KMS-11 (cell line): ENCODE measurements around the gene GIPC2.

Experiments
- H2AFZ ChIP-seq: fragments of 200-600 bp; sonication (generic); 2 replicates; pipeline ENCODE4 v1.6.1; 2016; ENCODE audit warnings: antibody characterized with exemption, mixed run types, low read depth
- H3K27ac ChIP-seq: fragments of 200-600 bp; sonication (generic); 2 replicates; pipeline ENCODE4 v1.6.1; 2016; ENCODE audit warnings: mild to moderate bottlenecking, mixed run types
- H3K27me3 ChIP-seq: fragments of 200-600 bp; sonication (generic); 2 replicates; pipeline ENCODE4 v1.6.1; 2017; ENCODE audit warnings: mild to moderate bottlenecking, low read depth, mixed run types, moderate library complexity; ENCODE audit not compliant: insufficient read depth
- H3K36me3 ChIP-seq: fragments of 200-600 bp; sonication (generic); 2 replicates; pipeline ENCODE4 v1.6.1; 2017; ENCODE audit warnings: mild to moderate bottlenecking, mixed run types; ENCODE audit not compliant: insufficient read depth
- H3K4me1 ChIP-seq: fragments of 200-600 bp; sonication (generic); 2 replicates; pipeline ENCODE4 v1.6.1; 2016; ENCODE audit warnings: mild to moderate bottlenecking, low read depth, mixed run types; ENCODE audit not compliant: poor library complexity, severe bottlenecking
- H3K4me2 ChIP-seq: fragments of 200-600 bp; sonication (generic); 2 replicates; pipeline ENCODE4 v1.7.0; 2016; ENCODE audit warnings: mild to moderate bottlenecking, mixed run types
- H3K4me3 ChIP-seq: fragments of 200-600 bp; sonication (generic); IDR thresholded peaks from 2 replicates; pipeline ENCODE4 v1.6.1; 2017; ENCODE audit warnings: low read depth, low read length, mixed read lengths; ENCODE audit not compliant: insufficient read depth
- H3K79me2 ChIP-seq: fragments of 200-600 bp; sonication (generic); 2 replicates; pipeline ENCODE4 v1.6.1; 2016; ENCODE audit warnings: low read depth, mixed run types; ENCODE audit not compliant: insufficient read depth
- H3K9ac ChIP-seq: fragments of 200-600 bp; sonication (generic); 2 replicates; pipeline ENCODE4 v1.6.1; 2016; ENCODE audit warnings: mild to moderate bottlenecking, mixed run types
- H4K20me1 ChIP-seq: fragments of 200-600 bp; sonication (generic); 2 replicates; pipeline ENCODE4 v1.6.1; 2016; ENCODE audit warnings: mild to moderate bottlenecking, mixed run types; ENCODE audit not compliant: insufficient read depth
- TF ChIP-seq, protein P1 (sequence below): fragments of 200-600 bp; sonication (generic); conservative IDR thresholded peaks from 2 replicates; pipeline ENCODE4 v1.6.1; 2017; ENCODE audit warnings: low read depth, mild to moderate bottlenecking, antibody characterized with exemption, low read length, moderate library complexity, mixed read lengths

GIPC2 gene

GRCh38 chr1:78053498-78053897 is 7.7 kb downstream of the GIPC2 start:
- Histone ChIP-seq H3K79me2 (no peaks in the 10 kb centered on the region), H3K27ac (no peak overlapping the region), H3K27me3 (no peaks in the 10 kb centered on the region), H3K4me2 (no peak overlapping the region), H3K4me1 (no peaks in the 10 kb centered on the region), H3K4me3 (no peak overlapping the region), H2AFZ (no peak overlapping the region), H4K20me1 (no peaks in the 10 kb centered on the region), H3K9ac (no peak overlapping the region), H3K36me3 (no peaks in the 10 kb centered on the region)
- TF ChIP-seq, protein P1, sequence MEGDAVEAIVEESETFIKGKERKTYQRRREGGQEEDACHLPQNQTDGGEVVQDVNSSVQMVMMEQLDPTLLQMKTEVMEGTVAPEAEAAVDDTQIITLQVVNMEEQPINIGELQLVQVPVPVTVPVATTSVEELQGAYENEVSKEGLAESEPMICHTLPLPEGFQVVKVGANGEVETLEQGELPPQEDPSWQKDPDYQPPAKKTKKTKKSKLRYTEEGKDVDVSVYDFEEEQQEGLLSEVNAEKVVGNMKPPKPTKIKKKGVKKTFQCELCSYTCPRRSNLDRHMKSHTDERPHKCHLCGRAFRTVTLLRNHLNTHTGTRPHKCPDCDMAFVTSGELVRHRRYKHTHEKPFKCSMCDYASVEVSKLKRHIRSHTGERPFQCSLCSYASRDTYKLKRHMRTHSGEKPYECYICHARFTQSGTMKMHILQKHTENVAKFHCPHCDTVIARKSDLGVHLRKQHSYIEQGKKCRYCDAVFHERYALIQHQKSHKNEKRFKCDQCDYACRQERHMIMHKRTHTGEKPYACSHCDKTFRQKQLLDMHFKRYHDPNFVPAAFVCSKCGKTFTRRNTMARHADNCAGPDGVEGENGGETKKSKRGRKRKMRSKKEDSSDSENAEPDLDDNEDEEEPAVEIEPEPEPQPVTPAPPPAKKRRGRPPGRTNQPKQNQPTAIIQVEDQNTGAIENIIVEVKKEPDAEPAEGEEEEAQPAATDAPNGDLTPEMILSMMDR, result no peak

DNA sequence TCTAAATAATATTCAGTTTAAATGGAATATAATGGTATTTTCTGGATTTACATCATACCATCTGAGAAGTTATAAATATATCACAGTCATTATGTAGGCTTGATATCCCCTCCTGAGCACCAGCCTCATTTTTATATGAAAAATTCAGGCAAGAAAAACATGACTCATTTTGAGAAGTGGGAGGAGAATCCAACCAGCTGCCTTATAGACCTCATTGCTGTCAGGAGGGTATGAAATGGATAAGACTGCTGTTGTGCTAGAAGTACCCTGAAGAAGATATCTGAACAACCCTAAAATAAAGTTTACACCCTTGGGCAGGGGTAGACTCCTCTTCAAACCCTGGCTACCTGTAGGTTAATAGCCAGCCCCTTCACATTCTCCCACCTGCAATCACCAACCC is 8.8 kb downstream of the GIPC2 start:
- Histone ChIP-seq H4K20me1 (no peaks in the 10 kb centered on the region), H3K4me1 (no peaks in the 10 kb centered on the region), H3K36me3 (no peaks in the 10 kb centered on the region), H2AFZ (no peak overlapping the region; the same call in 1 of the 2 replicates), H3K4me3 (no peak overlapping the region), H3K27ac (no peak overlapping the region), H3K79me2 (no peaks in the 10 kb centered on the region), H3K9ac (no peak overlapping the region), H3K4me2 (no peak overlapping the region), H3K27me3 (no peaks in the 10 kb centered on the region)
- TF ChIP-seq, protein P1, result no peak

DNA sequence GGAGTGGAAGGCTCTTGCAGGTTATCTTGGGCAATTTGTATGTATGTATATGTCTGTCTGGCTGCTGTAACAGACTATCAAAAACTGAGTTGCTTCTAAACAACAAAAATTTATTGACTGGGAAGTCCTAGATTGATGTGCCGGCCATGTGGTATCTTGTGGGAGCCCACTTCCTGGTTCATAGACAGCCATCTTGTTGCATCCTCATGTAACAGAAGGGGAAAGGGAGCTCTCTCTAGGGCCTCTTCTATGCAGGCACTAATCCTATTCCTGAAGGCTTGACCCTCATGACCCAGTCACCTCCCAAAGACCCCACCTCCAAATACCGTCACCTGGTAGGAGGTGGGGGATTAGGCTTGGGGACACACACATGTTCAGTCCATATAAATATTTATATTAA is 9.2 kb downstream of the GIPC2 start:
- Histone ChIP-seq H3K27me3 (no peaks in the 10 kb centered on the region), H3K9ac (no peak overlapping the region), H3K27ac (no peak overlapping the region), H2AFZ (no peak overlapping the region; the same call in 1 of the 2 replicates), H3K79me2 (no peaks in the 10 kb centered on the region), H4K20me1 (no peaks in the 10 kb centered on the region), H3K36me3 (no peaks in the 10 kb centered on the region), H3K4me1 (no peaks in the 10 kb centered on the region), H3K4me3 (no peak overlapping the region), H3K4me2 (no peak overlapping the region)
- TF ChIP-seq, protein P1, result no peak

GRCh38 chr1:78055565-78056132 is 9.9 kb downstream of the GIPC2 start:
- Histone ChIP-seq H3K36me3 (no peaks in the 10 kb centered on the region), H3K79me2 (no peaks in the 10 kb centered on the region), H3K9ac (no peak overlapping the region), H3K27ac (no peak overlapping the region), H3K4me1 (no peaks in the 10 kb centered on the region), H3K4me3 (no peak overlapping the region), H2AFZ (no peak overlapping the region), H4K20me1 (no peaks in the 10 kb centered on the region), H3K27me3 (no peaks in the 10 kb centered on the region), H3K4me2 (no peak overlapping the region)
- TF ChIP-seq, protein P1, result no peak
